B cell (primary cell): ENCODE data around the gene TNFRSF9. TPM values are rescaled to one million over a fixed set of nuclear protein-coding genes. Genes with fewer than 3 reads are reported as not detected.

Experiments
- ATAC-seq: fragments of 200-7000 bp; cut with Tn5 transposase; one replicate; pipeline ENCODE4 v1.10.0; 2021; ENCODE audit warnings: low read depth, mild to moderate bottlenecking, moderate number of reproducible peaks, moderate library complexity
- CTCF ChIA-PET: fragments of 350-600 bp; sonication (Branson Sonifier 250); formaldehyde crosslinking; loops from one replicate; lab custom pipeline; 2021; ENCODE audit warnings: antibody characterized with exemption, inconsistent platforms; lab: Charles Lee
- POLR2A ChIA-PET: fragments of 350-600 bp; sonication (Branson Sonifier 250); formaldehyde crosslinking; loops from one replicate; lab custom pipeline; 2021; ENCODE audit warnings: antibody characterized with exemption; lab: Charles Lee
- DNase-seq: peaks from one replicate; pipeline ENCODE4 v3.0.0; 2013
- H2AFZ ChIP-seq: 2 replicates; pipeline ENCODE4 v1.6.1; 2012; ENCODE audit warnings: mild to moderate bottlenecking, low read depth, low read length; ENCODE audit not compliant: insufficient read depth, poor library complexity, severe bottlenecking
- H3K27ac ChIP-seq, 2 donors: 1 replicate in 1 of 2; 2 replicates in 1 of 2; pipeline ENCODE4 v1.5.1; 2012 to 2013; ENCODE audit warnings: low read length in 2 of 2, mild to moderate bottlenecking in 2 of 2, moderate library complexity in 1 of 2
- H3K27me3 ChIP-seq, 4 experiments: fragments of 200-600 bp in 1 of 4; sonication (generic) in 1 of 4; replicated peaks in 1 of 4; 1 replicate in 2 of 4; 2 replicates in 2 of 4; pipeline versions ENCODE4 v1.6.1 to v1.7.0; 2013 to 2016; ENCODE audit warnings: low read length in 3 of 4, mild to moderate bottlenecking in 2 of 4, mixed read lengths in 1 of 4, moderate library complexity in 1 of 4; ENCODE audit not compliant: insufficient read depth in 4 of 4, control insufficient read depth in 3 of 4; ENCODE audit errors: control extremely low read depth in 1 of 4
- H3K36me3 ChIP-seq, 2 experiments: replicated peaks in 1 of 2; 1 replicate in 1 of 2; 2 replicates in 1 of 2; pipeline versions ENCODE4 v1.6.1 to v1.7.1; 2013; ENCODE audit warnings: low read length in 1 of 2; ENCODE audit not compliant: insufficient read depth in 2 of 2, control insufficient read depth in 1 of 2; ENCODE audit errors: control extremely low read depth in 1 of 2, extremely low read depth in 1 of 2
- H3K4me1 ChIP-seq, 2 donors: fragments of 200-600 bp in 1 of 2; sonication (generic) in 1 of 2; 1 replicate in 1 of 2; 2 replicates in 1 of 2; pipeline versions ENCODE4 v1.5.1 to v1.6.1; 2013 to 2017; ENCODE audit warnings: low read length in 2 of 2; ENCODE audit not compliant: control insufficient read depth in 2 of 2, insufficient read depth in 2 of 2
- H3K4me2 ChIP-seq: replicated peaks from 2 replicates; pipeline ENCODE3; 2012; ENCODE audit warnings: mild to moderate bottlenecking, low read depth, low read length; ENCODE audit not compliant: poor library complexity, severe bottlenecking
- H3K4me3 ChIP-seq, 5 experiments: fragments of 200-600 bp in 1 of 5; sonication (generic) in 1 of 5; 1 replicate in 3 of 5; 2 replicates in 2 of 5; pipeline versions ENCODE4 v1.5.1 to v1.7.0; 2011 to 2016; ENCODE audit warnings: low read length in 4 of 5, mild to moderate bottlenecking in 4 of 5, low read depth in 2 of 5, control low read depth in 1 of 5, moderate library complexity in 1 of 5; ENCODE audit not compliant: insufficient read depth in 1 of 5; ENCODE audit errors: control extremely low read depth in 1 of 5, extremely low read depth in 1 of 5
- H3K79me2 ChIP-seq: fragments of 200-600 bp; sonication (generic); one replicate; pipeline ENCODE4 v1.6.0; 2016; ENCODE audit warnings: low read length; ENCODE audit not compliant: control insufficient read depth, insufficient read depth
- H3K9ac ChIP-seq: fragments of 200-600 bp; sonication (generic); 2 replicates; pipeline ENCODE4 v1.6.1; 2017; ENCODE audit warnings: mild to moderate bottlenecking, low read length, moderate library complexity
- H3K9me3 ChIP-seq, 3 donors: one replicate each; pipeline versions ENCODE4 v1.6.1 to v1.7.1; 2013; ENCODE audit warnings: low read length in 2 of 3; ENCODE audit not compliant: control insufficient read depth in 2 of 3, insufficient read depth in 1 of 3; ENCODE audit errors: control extremely low read depth in 1 of 3
- H4K20me1 ChIP-seq: 2 replicates; pipeline ENCODE4 v1.6.0; 2012; ENCODE audit warnings: mild to moderate bottlenecking, low read length; ENCODE audit not compliant: insufficient read depth, control insufficient read depth, poor library complexity, severe bottlenecking
- H3K27ac Mint-ChIP-seq: one replicate; pipeline ENCODE4 v1.8.0; 2021; ENCODE audit warnings: mixed read lengths
- H3K27me3 Mint-ChIP-seq: one replicate; pipeline ENCODE4 v1.8.0; 2021; ENCODE audit warnings: mixed read lengths
- H3K4me1 Mint-ChIP-seq: one replicate; pipeline ENCODE4 v1.8.0; 2021; ENCODE audit warnings: mixed read lengths
- H3K4me3 Mint-ChIP-seq: one replicate; pipeline ENCODE4 v1.8.0; 2021; ENCODE audit warnings: mixed read lengths
- H3K9me3 Mint-ChIP-seq: one replicate; pipeline ENCODE4 v1.8.0; 2022; ENCODE audit warnings: mixed read lengths; ENCODE audit not compliant: insufficient read depth
- EZH2 ChIP-seq: IDR thresholded peaks from 2 replicates; pipeline ENCODE4 v1.6.1; 2012; ENCODE audit warnings: borderline replicate concordance, low read depth, mild to moderate bottlenecking, moderate library complexity, low read length; ENCODE audit not compliant: insufficient read depth, poor library complexity, severe bottlenecking
- WGBS: methylation state at CpG from one replicate; pipeline ENCODE4 v1.1.5; 2013; ENCODE audit warnings: missing lambda C conversion rate; ENCODE audit not compliant: insufficient coverage; 5-methylcytosine and 5-hydroxymethylcytosine counted together
- intact Hi-C: fragments of 100-400 bp; cut with micrococcal nuclease; formaldehyde crosslinking; loops from one replicate; pipeline ENCODE4 v1.10.0; 2022
- polyA plus RNA-seq: library from polyadenylated mRNA; depleted of rRNA; stranded (reverse); fragments of >200 nt; gene quantifications from 2 replicates; pipeline ENCODE4 v1.2.3, GENCODE V29; 2012
- small RNA-seq: library from RNA; depleted of rRNA; stranded (forward); fragments of <200 nt; gene quantifications from one replicate; pipeline ENCODE3, GENCODE V24; 2012; ENCODE audit warnings: low replicate concordance, low read depth; ENCODE audit not compliant: insufficient read length
- total RNA-seq, 2 donors: library from RNA; stranded (reverse); fragments of 120-200 nt in 1 of 2; gene quantifications; 1 replicate in 1 of 2; 2 replicates in 1 of 2; pipeline versions ENCODE4 v1.2.3 to v1.2.4, GENCODE V29; 2013 to 2022
- TF ChIP-seq, protein P1 (sequence below): fragments of 200-600 bp; IDR thresholded peaks from one replicate; pipeline ENCODE4 v1.8.0; 2022; ENCODE audit warnings: antibody characterized with exemption, mild to moderate bottlenecking

Gene TNFRSF9
- total and polyA plus RNA-seq, 2 donors (not counting 1 experiment from before 2014, with no cell fraction given) = 0.01 to 0.44 TPM

DNA sequence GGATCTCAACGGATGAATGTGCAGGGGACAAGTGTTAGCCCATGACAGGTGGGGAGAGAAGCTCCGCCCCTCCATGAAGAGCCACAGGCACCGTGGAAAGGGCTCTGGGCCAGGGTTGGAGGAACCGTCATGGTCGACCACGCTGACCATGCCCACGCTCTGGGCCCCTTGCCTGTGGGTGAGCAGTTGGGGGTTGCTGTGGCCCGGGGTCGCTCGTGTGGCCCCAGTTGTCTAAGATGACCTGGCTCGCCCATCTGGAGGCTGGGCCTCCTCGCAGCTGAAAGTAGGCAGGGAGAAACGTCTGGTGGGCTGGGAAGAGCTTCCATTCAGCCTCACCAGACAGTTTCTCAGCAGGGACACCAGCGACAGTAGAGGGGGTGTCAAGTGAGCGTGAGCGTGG lies 74.7 kb downstream of the TNFRSF9 start:
- no peak overlapping the region for H3K4me2 ChIP-seq
- no peaks in the 10 kb centered on the region for H3K4me1 ChIP-seq
- no peaks in the 10 kb centered on the region for H3K27me3 Mint-ChIP-seq
- H3K4me3 ChIP-seq = no peak overlapping the region
- ChIA-PET CTCF (no interaction called here), POLR2A (no interaction called here)
- ATAC-seq = no peak
- no peaks in the 10 kb centered on the region for H3K27me3 ChIP-seq
- no peak overlapping the region for H2AFZ ChIP-seq
- H4K20me1 ChIP-seq = no peaks in the 10 kb centered on the region
- DNase-seq = no peak
- no peaks in the 10 kb centered on the region for H3K4me1 Mint-ChIP-seq
- no peak for TF ChIP-seq EZH2
- TF ChIP-seq, protein P1, sequence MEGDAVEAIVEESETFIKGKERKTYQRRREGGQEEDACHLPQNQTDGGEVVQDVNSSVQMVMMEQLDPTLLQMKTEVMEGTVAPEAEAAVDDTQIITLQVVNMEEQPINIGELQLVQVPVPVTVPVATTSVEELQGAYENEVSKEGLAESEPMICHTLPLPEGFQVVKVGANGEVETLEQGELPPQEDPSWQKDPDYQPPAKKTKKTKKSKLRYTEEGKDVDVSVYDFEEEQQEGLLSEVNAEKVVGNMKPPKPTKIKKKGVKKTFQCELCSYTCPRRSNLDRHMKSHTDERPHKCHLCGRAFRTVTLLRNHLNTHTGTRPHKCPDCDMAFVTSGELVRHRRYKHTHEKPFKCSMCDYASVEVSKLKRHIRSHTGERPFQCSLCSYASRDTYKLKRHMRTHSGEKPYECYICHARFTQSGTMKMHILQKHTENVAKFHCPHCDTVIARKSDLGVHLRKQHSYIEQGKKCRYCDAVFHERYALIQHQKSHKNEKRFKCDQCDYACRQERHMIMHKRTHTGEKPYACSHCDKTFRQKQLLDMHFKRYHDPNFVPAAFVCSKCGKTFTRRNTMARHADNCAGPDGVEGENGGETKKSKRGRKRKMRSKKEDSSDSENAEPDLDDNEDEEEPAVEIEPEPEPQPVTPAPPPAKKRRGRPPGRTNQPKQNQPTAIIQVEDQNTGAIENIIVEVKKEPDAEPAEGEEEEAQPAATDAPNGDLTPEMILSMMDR = no peak
- H3K9me3 ChIP-seq = peaks cover 0 to 4% (median 0%) of the 10 kb centered on the region in 3 donors
- H3K4me3 Mint-ChIP-seq = no peak overlapping the region
- no peaks in the 10 kb centered on the region for H3K36me3 ChIP-seq
- no peak overlapping the region for H3K9ac ChIP-seq
- no peaks in the 10 kb centered on the region for H3K9me3 Mint-ChIP-seq
- 85% methylated on average over 16 of the region's 16 CpGs for WGBS
- intact Hi-C loops = no loop called here
- H3K27ac ChIP-seq = no peak overlapping the region
- H3K27ac Mint-ChIP-seq = no peak overlapping the region
- H3K79me2 ChIP-seq = no peaks in the 10 kb centered on the region

Small RNA genes within 50 kb of the gene (small RNA-seq; reads per million reads assigned to genes)
- not detected for gene RF00019

Other genes starting within 250 kb of the TNFRSF9 start
- gene VAMP3, start 169.5 kb downstream of the TNFRSF9 start, total RNA-seq = 48.6 and 49.6 TPM in 2 replicates
- gene VAMP3, start 169.5 kb downstream of the TNFRSF9 start, polyA plus RNA-seq = 22.4 and 34.7 TPM in 2 replicates
- gene PER3, start 156.5 kb downstream of the TNFRSF9 start, total RNA-seq = 5.8 and 8.5 TPM in 2 replicates
- 1.9 and 2.4 TPM in 2 replicates for gene PER3, start 156.5 kb downstream of the TNFRSF9 start, polyA plus RNA-seq
- gene UTS2, start 87.8 kb downstream of the TNFRSF9 start, total RNA-seq = 5.0 and 5.5 TPM in 2 replicates
- not detected in 2 replicates for gene UTS2, start 87.8 kb downstream of the TNFRSF9 start, polyA plus RNA-seq
- 116 and 118 TPM in 2 replicates for gene PARK7, start 20.9 kb upstream of the TNFRSF9 start, total RNA-seq
- gene PARK7, start 20.9 kb upstream of the TNFRSF9 start, polyA plus RNA-seq = 63.9 and 87.7 TPM in 2 replicates
- gene ERRFI1, start 85.5 kb upstream of the TNFRSF9 start, total RNA-seq = 1.5 and 2.0 TPM in 2 replicates
- gene ERRFI1, start 85.5 kb upstream of the TNFRSF9 start, polyA plus RNA-seq = 2.0 and 3.8 TPM in 2 replicates